Measurements from ENCODE around the gene CDH10. TPM values are rescaled to one million over a fixed set of nuclear protein-coding genes. Genes with fewer than 3 reads are reported as not detected.

Gene CDH10
- total and polyA plus RNA-seq, 4 experiments from 2014 or later, result not detected

- no peak overlapping the region for H3K4me3 ChIP-seq (ENCODE audit: low read length in 2 of 2)
- Mint-ChIP-seq H3K27ac (no peak overlapping the region), H3K4me1 (no peaks in the 10 kb centered on the region), H3K4me3 (no peak overlapping the region), H3K9me3 (peaks cover 2 to 33% (median 8%) of the 10 kb centered on the region in 8 donors), H3K36me3 (no peaks in the 10 kb centered on the region), H3K27me3 (no peaks in the 10 kb centered on the region)
- POLR2A ChIA-PET (ENCODE audit: partially characterized antibody), result no interaction called here
- H3K36me3 ChIP-seq (ENCODE audit: insufficient read depth, low read length), result no peaks in the 10 kb centered on the region
- no peaks in the 10 kb centered on the region for H3K27me3 ChIP-seq (ENCODE audit: insufficient read depth, low read length)
- H3K9me3 ChIP-seq (ENCODE audit: control insufficient read depth in 1 of 2, low read length in 2 of 2), result peaks cover 0 to 5% of the 10 kb centered on the region in 2 donors
- no peak for DNase-seq
- no peak overlapping the region for H3K27ac ChIP-seq (ENCODE audit: low read depth, low read length)
- intact Hi-C loops (cut with micrococcal nuclease), result no loop called here
- no peaks in the 10 kb centered on the region for H3K4me1 ChIP-seq (ENCODE audit: insufficient read depth, low read length)
- CTCF ChIA-PET (ENCODE audit: partially characterized antibody), result no interaction called here
Measured at GRCh38 chr5:24439465-24439864, 205.3 kb downstream of the CDH10 start.

All from CD4-positive, alpha-beta memory T cell (primary cell).